Glomerular endothelial cell (primary cell): Measurements from ENCODE around the gene MBD3L5. TPM values are rescaled to one million over a fixed set of nuclear protein-coding genes. Genes with fewer than 3 reads are reported as not detected.
"Not testable (repeated sequence)": the region's sequence is repeated elsewhere in the genome, so short reads cannot be mapped to it uniquely, and the experiment has no call there.

ENCODE experiments used
- DNase-seq: peaks from one replicate; pipeline ENCODE4 v3.0.0-alpha.2; 2011; ENCODE audit warnings: low read depth, low spot score; ENCODE audit errors: extremely low read depth
- total RNA-seq: library from RNA; depleted of rRNA; stranded (reverse); fragments of >200 nt; gene quantifications from 2 replicates; pipeline ENCODE4 v1.2.3, GENCODE V29; 2015

Gene MBD3L5
- total RNA-seq, 1 donor from 2014 or later: not detected

DNA sequence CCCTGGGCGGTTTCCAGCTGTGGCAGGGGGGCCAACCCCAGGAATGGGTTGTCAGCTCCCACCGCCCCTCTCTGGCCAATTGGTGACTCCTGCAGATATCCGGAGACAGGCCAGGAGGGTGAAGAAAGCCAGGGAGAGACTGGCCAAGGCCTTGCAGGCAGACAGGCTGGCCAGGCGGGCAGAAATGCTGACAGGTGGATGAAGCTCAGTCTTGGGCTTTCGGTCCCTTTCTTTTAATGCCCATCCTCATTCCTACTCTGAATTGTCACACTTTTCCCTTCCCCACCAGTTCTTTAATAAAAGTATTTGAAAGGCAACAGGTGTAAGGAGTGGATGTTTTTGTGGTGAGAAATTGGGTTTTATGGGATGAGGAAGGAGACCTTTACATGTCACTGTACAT, 21.0 kb downstream of the MBD3L5 start:
- DNase-seq: not testable (repeated sequence)

DNA sequence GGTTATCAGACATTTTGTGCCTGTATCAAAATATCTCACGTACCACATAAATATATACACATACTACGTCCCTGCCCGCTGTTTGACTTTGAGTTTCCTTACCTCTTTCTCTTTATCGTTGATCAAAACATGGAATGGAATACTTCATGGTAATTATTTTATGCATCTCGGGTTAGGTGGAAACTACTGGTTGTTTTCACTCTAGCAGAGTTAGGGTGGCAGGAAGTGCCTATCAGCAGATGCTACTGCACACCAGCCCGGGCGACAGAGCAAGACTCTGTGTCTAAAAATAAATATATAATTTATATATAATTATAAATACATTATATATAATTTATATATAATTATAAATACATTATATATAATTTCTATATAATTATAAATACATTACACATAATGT, 22.5 kb downstream of the MBD3L5 start:
- DNase-seq: not testable (repeated sequence)

DNA sequence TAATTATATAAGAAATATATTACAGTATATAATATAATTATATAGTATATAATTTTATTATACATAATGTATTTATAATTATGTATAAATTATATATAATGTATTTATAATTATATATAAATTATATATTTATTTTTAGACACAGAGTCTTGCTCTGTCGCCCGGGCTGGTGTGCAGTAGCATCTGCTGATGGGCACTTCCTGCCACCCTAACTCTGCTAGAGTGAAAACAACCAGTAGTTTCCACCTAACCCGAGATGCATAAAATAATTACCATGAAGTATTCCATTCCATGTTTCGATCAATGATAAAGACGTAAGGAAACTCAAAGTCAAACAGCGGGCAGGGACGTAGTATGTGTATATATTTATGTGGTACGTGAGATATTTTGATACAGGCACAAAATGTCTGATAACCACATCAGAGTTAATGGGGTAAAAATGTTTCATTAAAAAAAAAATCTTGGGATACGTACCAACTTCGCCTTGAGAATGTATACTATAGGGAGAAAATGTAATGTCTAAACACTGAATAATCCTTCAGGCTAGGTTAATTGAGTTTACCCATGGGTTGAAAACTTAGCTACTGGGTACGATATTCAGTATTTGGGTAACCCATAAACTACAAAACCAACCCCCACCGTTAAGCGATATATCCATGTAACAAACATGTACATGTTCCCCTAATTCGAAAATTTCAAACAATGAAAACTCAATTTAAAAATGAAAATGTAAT, 24.4 kb downstream of the MBD3L5 start:
- not testable (repeated sequence) for DNase-seq

DNA sequence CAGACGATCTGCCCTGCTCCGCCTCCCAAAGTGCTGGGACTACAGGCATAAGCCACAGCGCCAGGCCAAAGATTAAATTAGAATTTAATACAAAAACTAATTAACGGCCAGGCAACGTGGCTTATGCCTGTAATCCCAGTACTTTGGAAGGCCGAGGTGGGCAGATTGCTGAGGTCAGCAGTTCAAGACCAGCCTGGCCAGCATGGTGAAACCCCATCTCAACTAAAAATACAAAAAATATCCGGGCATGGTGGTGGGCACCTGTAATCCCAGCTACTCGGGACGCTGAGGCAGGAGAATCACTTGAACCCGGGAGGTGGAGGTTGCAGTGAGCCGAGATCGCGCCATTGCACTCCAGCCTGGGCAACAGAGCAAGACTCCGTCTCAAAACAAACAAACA, 25.3 kb downstream of the MBD3L5 start:
- DNase-seq: not testable (repeated sequence)

DNA sequence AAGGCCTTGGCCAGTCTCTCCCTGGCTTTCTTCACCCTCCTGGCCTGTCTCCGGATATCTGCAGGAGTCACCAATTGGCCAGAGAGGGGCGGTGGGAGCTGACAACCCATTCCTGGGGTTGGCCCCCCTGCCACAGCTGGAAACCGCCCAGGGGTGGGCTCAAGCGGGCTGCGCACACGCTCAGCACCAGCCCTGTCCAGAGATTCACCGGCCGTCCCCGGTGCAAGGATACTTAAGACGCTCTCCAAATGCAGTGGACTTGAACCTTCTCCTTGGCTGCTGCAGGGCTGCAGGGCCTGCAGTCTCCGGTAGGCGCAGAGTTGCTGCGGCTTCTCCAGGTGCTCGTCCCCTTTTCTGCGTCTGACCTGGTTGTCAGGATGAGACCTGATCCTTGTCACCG, 26.0 kb downstream of the MBD3L5 start:
- not testable (repeated sequence) for DNase-seq

DNA sequence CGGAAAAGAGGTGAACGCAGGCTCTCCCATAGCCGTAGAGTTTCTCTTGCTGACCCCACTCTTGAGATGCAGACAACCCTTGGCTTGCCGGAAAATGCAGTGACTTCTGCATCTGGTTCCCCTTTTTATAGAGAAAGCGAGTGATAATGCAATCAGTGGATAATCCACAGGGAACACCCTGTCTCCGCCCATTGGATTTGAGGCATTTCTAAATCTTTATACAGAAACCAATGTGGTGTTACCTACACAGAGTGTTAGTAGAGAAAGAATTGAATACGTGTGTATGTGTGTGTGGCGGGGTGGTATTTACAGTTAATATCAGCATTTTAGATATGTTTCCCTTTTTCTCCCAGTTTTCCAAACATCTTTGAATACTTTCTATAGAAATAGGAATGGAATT, 28.2 kb downstream of the MBD3L5 start, which contains the start of gene MBD3L3:
MBD3L3 (minus strand) TSS at position 101 of the 400 bp plus-strand sequence; CDS start at position 30, 71 bp downstream.
- not testable (repeated sequence) for DNase-seq

DNA sequence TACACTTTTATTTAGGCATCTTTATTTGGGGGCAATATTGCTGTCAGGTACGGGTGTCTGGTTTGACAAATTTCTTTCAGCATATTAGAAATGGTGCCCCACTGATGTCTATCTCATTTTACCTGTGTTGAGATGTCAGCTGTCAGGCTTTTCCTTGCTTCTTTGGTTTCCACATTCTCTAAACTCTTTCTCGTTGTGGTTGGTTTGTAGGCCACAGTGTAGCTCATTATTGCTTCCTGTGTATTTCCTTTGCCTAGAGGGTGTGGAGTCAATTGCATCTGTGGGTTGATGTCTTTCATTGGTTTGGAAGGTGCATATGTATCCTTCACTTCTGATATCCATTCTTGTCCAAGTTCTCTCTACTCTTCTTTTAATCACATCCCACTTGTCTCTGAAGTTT, 29.6 kb downstream of the MBD3L5 start:
- not testable (repeated sequence) for DNase-seq

DNA sequence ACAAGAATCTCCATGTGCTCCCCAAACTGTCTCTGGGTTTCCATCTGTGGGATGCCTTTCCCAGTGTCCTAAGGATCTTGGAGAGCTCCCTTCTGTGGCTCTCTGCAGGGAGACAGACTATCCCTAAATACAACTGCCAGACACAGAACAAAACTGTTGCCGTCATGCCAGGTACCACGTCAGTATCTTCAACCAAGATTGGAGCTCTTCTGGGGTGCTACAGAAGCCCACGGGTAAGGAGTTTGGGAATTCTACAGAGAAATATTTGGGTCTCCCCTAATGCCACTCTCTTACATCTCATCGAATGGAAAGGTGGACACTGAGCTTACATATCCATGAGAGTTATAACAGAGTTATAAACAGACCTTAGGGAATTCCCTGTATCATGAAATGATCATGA, 33.0 kb downstream of the MBD3L5 start:
- DNase-seq: no peak

DNA sequence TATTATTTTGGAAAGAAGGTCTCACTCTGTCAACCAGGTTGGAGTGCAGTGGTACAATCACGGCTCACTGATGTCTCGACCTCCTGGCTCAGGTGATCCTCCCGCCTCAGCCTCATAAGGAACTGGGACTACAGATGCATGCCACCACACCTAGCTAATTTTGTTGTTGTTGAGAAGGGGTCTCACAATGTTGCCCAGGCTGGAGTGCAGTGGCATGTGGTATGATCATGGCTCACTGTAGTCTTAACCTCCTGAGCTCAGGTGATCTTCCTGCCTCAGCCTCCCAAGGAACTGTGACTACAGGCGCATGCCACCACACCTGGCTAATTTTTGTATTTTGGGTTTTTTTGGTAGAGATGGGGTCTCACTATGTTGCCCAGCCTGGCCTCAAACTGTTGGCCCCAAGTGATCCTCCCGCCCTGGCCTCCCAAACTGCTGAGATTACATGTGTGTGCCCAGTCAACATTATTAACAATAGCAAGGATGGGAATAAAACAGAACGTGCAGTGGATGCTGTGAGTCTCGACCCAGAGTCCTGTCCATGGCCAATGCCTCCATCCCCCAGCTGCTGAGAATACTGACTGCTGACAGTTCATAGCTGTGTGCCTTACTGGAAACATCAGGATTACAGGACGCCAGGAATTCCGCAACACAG, 33.5 kb downstream of the MBD3L5 start:
- no peak for DNase-seq

DNA sequence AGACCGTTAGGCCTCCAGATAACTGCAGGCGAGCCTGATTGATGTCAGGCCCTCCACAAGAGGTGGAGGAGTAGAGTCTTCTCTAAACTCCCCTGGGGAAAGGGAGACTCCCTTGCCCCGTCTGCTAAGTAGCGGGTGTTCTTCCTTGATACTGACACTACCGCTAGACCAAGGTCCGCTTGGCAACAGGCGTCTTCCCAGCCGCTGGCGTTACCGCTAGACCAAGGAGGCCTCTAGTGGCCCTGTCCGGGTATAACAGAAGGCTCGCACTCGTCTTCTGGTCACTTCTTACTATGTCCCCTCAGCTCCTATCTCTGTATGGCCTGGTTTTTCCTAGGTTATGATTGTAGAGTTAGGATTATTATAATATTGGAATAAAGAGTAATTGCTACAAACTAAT, 36.7 kb downstream of the MBD3L5 start:
- not testable (repeated sequence) for DNase-seq

DNA sequence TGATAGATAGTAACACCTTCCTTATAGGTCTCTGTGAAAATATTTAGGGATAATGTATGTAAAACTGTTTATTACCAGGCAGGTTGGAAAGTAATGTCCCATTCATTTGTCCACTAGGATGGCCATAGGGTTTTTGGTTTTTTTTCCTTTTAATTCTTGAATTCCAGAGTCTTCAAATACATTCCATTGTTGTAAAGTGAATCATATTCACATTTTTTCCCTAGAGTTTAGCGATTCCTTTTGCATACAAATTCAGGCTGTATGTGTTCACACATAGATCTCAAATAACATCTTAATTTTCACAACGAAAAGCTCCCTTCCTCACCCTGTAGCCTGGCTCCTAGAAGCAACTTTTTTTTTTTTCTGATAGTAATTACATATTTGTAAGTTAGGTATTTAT, 37.3 kb downstream of the MBD3L5 start:
- DNase-seq: no peak

DNA sequence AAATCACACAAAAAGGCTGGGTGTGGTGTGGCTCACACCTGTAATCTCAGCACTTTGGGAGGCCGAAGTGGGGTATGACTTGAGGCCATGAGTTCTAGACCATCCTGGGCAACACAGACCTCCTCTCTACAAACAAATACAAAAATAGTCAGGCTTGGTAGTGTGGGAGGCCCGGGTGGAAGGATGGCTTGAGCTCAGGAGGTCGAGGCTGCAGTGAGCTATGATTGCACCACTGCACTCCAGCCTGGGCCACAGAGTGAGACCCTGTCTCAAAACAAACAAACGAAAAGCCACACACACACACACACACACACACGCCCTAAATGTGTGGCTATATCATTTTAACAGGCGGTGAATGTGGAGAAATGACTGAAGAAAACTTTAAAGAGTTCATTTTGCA, 38.2 kb downstream of the MBD3L5 start:
- no peak for DNase-seq

DNA sequence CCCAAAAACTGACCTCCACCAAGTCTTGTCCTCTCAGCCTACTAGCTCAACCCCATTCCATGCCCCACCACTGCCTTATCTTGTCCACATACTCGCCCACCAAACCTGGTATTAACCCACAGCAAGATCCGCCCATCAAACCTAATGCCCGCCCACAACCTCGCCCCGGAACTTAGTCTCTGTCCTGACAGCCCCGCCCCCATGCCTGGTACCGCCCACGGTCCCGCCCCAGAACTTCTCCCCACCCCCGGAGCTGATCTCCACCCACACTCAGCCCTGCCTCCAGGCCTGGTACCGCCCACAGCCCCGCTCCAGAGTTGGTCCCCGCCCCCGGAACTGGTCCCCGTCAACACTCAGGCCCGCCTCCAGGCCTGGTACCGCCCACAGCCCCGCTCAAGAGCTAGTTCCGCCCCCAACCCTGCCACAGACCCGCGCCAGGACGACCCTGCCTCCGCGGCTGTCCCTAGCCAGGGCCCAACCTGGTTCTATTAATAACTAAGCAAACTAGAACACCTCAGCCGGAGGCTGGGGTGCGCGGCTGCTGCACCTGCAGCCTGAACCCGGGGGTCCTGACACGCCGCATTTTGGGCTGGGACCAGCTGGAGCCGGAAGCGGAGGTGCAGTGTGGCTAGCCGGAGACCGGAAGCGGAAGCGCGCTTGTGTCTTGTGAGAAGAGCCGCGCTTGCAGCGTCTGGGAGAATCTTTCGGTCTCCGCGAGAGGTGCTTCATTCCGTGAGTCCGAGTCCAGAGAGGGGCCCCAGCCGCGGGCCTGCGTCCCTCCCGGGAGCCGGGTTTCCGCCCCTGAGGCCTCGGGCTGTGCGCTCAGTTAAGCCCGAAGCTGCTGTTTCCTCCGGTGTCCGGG, 38.9 kb downstream of the MBD3L5 start, which contains the start of gene ZNF557:
ZNF557 (plus strand) TSS at position 662 of the 862 bp plus-strand sequence. CDS start 5,372 bp downstream, outside the sequence.
- peak; percentile 61 for DNase-seq

DNA sequence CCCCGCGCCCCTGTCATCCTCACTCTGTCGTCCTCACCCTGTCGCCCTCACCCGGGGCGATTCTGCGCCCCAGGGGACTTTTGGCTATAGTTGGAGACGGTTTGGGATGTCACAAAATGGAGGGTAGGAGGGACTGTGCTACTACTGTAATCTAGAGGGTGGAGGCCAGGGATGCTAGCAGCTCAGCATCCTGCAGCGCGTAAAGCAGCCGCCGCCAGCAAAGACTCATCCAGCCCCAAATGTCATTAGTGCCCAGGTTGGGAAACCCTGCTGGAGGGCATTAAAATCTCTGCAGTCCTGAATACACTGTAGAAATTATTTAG, 39.5 kb downstream of the MBD3L5 start:
- no peak for DNase-seq

DNA sequence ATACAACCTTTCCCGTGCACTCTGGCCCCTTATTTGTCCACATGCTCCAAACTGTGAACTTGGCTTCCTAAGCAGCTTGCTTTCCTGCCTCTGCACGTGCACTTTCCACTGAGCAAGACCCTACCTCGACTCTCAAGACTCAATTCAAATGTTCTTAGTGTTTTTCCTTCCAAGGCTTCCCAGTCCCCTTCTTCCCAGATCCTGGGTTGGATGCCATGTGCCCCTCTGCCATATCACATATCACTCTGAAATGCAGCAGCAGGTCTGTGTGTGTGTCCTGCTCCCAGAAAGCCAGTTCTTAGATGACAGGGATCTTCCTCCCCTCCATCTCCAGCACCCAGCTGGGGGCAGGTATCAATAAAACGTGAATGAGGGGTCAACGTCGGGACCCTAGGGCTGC, 42.2 kb downstream of the MBD3L5 start:
- no peak for DNase-seq

DNA sequence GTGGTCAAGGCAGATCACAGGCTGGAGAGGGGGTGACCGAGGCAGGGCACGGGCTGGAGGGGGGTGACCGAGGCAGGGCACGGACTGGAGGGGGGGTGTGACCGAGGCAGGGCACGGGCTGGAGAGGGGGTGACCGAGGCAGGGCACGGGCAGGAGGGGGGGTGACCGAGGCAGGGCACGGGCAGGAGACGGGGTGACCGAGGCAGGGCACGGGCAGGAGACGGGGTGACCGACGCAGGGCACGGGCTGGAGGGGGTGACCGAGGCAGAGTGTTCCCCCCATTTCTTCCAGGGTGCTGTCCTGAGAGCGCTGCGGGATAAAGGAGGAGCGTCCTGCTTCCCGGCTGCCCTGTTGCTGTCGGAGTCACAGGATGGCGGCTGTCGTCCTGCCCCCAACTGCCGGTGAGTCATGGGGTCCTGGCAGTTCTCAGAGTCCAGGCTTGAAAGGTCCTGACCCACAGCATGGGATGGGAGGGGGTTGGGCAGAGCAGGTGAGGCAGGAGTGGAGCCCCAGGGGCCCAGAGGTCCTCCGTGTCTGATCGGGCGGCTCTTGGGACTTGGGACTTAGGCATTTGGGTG, 44.4 kb downstream of the MBD3L5 start:
- DNase-seq: no peak

DNA sequence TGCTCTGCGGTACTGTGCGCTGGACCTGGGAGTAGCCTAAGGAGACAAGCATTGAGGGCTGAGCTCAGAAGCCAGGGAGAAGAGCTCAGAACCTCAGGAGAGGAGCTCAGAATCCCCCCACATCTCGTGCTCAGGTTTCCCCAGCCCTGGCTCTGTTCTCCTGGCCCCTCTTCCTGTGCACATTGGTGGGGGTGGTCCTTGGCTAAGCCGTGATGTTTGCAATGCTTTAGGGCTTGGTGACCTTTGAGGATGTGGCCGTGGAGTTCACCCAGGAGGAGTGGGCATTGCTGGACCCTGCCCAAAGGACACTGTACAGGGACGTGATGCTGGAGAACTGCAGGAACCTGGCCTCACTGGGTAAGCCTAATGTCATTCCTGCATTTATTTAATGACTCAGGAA, 45.8 kb downstream of the MBD3L5 start:
- DNase-seq: no peak

DNA sequence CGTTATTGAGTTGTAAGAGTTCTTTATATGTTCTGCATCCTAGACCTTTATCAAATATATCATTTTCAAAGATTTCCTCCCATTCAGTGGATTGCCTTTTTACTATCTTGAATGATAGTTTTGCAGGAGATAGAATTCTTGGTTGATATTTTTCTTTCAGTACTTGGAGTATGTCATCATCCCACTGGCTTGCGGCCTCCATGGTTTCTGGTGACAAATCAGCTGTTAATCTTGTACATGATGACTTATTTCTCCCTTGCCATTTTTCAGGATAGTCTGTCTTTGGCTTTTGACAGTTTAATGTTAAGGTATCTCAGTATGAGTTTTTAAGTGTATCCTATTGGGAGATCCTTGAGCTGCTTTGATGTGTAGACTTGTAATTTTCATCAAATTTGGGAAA, 47.6 kb downstream of the MBD3L5 start:
- no peak for DNase-seq
